OCI-LY7 (cell line): ENCODE measurements around the gene TTL. TPM values are rescaled to one million over a fixed set of nuclear protein-coding genes. Genes with fewer than 3 reads are reported as not detected.
"Not testable (repeated sequence)": the region's sequence is repeated elsewhere in the genome, so short reads cannot be mapped to it uniquely, and the experiment has no call there.

Source experiments
- BruUV-seq: library from RNA; stranded (reverse); fragments of 400-500 nt; replicated peaks from 2 replicates; lab custom pipeline; 2021; lab: Mats Ljungman, UMichigan
- CTCF ChIA-PET: fragments of 300-600 bp; sonication (Branson Sonifier 250); formaldehyde crosslinking; loops from one replicate; lab custom pipeline; 2022; ENCODE audit warnings: antibody characterized with exemption; ENCODE audit not compliant: unreplicated experiment; lab: Charles Lee
- POLR2A ChIA-PET: fragments of 300-600 bp; sonication (Branson Sonifier 250); formaldehyde crosslinking; loops from one replicate; lab custom pipeline; 2022; ENCODE audit warnings: antibody characterized with exemption; lab: Charles Lee
- DNase-seq: peaks from one replicate; pipeline ENCODE4 v3.0.0-alpha.2; 2015; ENCODE audit warnings: low spot score
- H2AFZ ChIP-seq: fragments of 200-600 bp; sonication (generic), shearing (Covaris generic); 2 replicates; pipeline ENCODE4 v1.6.1; 2014; ENCODE audit warnings: mild to moderate bottlenecking, antibody characterized with exemption, low read length, moderate library complexity
- H3K27ac ChIP-seq: fragments of 200-600 bp; sonication (generic); 2 replicates; pipeline ENCODE4 v1.5.1; 2014; ENCODE audit warnings: mixed run types, low read depth, mild to moderate bottlenecking, moderate library complexity, low read length, inconsistent platforms; ENCODE audit not compliant: poor library complexity, severe bottlenecking
- H3K36me3 ChIP-seq: fragments of 200-600 bp; sonication (generic); 2 replicates; pipeline ENCODE4 v1.6.1; 2014; ENCODE audit warnings: mild to moderate bottlenecking, antibody characterized with exemption, low read length, moderate library complexity, mixed read lengths; ENCODE audit not compliant: insufficient read depth
- H3K4me1 ChIP-seq: fragments of 200-600 bp; sonication (generic); 2 replicates; pipeline ENCODE4 v1.5.1; 2014; ENCODE audit warnings: mild to moderate bottlenecking, low read length; ENCODE audit not compliant: insufficient read depth, poor library complexity, severe bottlenecking
- H3K4me2 ChIP-seq: fragments of 200-600 bp; sonication (generic); 2 replicates; pipeline ENCODE4 v1.6.1; 2014; ENCODE audit warnings: mild to moderate bottlenecking, low read length
- H3K4me3 ChIP-seq: fragments of 200-600 bp; sonication (generic); 2 replicates; pipeline ENCODE4 v1.5.1; 2014; ENCODE audit warnings: mild to moderate bottlenecking, low read depth, low read length; ENCODE audit not compliant: poor library complexity, severe bottlenecking
- H3K79me2 ChIP-seq: fragments of 200-600 bp; sonication (generic); 2 replicates; pipeline ENCODE4 v1.6.1; 2016; ENCODE audit warnings: low read depth, mild to moderate bottlenecking, low read length, moderate library complexity, mixed read lengths; ENCODE audit not compliant: insufficient read depth
- H3K9me2 ChIP-seq: fragments of 200-600 bp; sonication (generic); 2 replicates; pipeline ENCODE4 v1.6.1; 2016; ENCODE audit warnings: mild to moderate bottlenecking, low read length, mixed read lengths; ENCODE audit not compliant: insufficient read depth
- H3K9me3 ChIP-seq: fragments of 200-600 bp; sonication (generic); 2 replicates; pipeline ENCODE4 v1.6.1; 2014; ENCODE audit warnings: mild to moderate bottlenecking, mixed run types, low read length, mixed read lengths
- H4K20me1 ChIP-seq: fragments of 200-600 bp; sonication (generic); 2 replicates; pipeline ENCODE4 v1.6.1; 2014; ENCODE audit warnings: mild to moderate bottlenecking, antibody characterized with exemption, low read length, moderate library complexity, mixed read lengths; ENCODE audit not compliant: insufficient read depth
- intact Hi-C: fragments of 100-400 bp; cut with micrococcal nuclease; formaldehyde crosslinking; loops from one replicate; pipeline ENCODE4 v1.10.0; 2022; ENCODE audit not compliant: unreplicated experiment
- total RNA-seq, 2 experiments: library from RNA; depleted of rRNA in 1 of 2; stranded (reverse); fragments of >200 nt in 1 of 2; shearing (Covaris generic) in 1 of 2; gene quantifications; 2 replicates each; pipeline ENCODE4 v1.2.3, GENCODE V29; 2014 to 2022

TTL gene
- total RNA-seq, 2 experiments from 2014 or later, result 27.1 to 45.1 TPM

- CTCF ChIA-PET, H2AFZ ChIP-seq, POLR2A ChIA-PET, H3K4me3 ChIP-seq, H3K36me3 ChIP-seq, H4K20me1 ChIP-seq, H3K4me2 ChIP-seq, H3K9me2 ChIP-seq, BruUV-seq, intact Hi-C loops, H3K27ac ChIP-seq, DNase-seq, H3K4me1 ChIP-seq, H3K79me2 ChIP-seq, H3K9me3 ChIP-seq: not testable (repeated sequence)
Measured at GRCh38 chr2:112436993-112437392, 45.0 kb upstream of the TTL start.

DNA sequence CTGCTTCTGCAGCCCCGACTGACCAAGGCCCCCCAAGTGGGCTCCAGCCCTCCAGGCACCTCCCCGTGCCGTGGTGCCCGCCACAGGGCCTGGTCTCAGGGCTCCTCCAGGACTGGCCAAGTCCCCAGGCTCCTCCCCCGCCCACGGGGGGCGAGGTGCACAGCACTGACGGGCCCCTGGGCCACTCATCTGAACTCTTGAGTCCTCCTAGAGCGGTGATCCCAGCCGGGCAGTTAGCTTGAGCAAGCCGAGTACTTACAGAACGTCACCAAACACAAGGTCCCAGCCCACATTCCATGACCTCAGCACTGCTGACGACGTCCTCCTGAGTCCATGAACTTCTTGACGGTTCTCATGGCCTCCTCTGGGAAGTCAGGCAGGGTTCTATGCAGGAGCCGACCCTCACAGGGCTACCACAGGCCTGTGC is 44.5 kb upstream of the TTL start:
- H3K9me3 ChIP-seq, H4K20me1 ChIP-seq, H3K4me2 ChIP-seq, H3K4me3 ChIP-seq, BruUV-seq, DNase-seq, intact Hi-C loops, H3K36me3 ChIP-seq, H3K9me2 ChIP-seq, H3K4me1 ChIP-seq, H3K79me2 ChIP-seq, H3K27ac ChIP-seq, CTCF ChIA-PET, H2AFZ ChIP-seq, POLR2A ChIA-PET: not testable (repeated sequence)

DNA sequence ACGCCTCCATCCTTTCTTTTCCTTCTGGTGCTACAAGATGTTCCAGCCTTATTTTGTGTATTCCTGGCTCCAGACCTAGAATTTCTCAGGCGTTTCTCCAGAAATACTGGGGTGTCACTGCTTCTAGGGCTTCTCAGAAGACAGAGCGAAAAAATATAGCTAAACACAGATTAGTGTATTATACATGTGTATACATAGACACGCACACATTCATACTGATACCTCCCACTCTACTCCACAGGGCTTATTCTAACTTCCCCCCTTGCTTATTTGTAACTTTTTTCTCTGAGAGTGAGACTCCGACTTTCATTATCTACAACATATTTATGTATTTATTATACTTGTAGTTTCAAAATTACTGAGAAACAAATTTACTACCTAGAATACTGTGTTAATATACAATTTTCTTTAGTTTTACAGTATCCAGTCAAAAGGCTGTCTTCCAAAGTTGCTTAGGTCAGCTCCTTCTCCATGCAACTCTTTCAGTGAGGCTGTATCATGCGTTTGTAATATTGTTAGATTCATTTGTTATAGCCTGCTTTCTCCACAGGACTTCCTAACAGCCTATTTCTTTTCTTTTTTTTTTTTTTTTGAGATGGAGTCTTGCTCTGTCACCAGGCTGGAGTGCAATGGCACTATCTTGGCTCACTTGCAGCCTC is 43.2 kb upstream of the TTL start:
- H3K79me2 ChIP-seq, DNase-seq, BruUV-seq, POLR2A ChIA-PET, CTCF ChIA-PET, H3K4me2 ChIP-seq, H3K4me1 ChIP-seq, H3K36me3 ChIP-seq, intact Hi-C loops, H4K20me1 ChIP-seq, H3K4me3 ChIP-seq, H3K9me2 ChIP-seq, H3K9me3 ChIP-seq, H2AFZ ChIP-seq, H3K27ac ChIP-seq: not testable (repeated sequence)

DNA sequence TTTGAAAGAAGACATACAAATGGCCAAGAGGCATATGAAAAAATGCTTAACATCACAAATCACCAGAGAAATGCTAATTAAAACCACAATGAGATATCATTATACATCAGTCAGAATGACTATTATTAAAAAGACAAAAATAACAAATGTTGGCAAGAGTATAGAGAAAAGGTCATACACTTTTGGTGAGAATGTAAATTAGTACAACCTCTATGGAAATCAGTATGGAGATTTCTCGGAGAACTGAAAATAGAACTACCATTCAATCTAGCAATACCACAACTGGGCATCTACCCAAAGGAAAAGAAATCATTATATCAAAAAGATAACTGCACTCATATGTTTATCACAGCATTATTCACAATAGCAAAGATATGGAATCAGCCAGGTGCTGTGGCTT is 37.7 kb upstream of the TTL start:
- DNase-seq, CTCF ChIA-PET, H3K27ac ChIP-seq, H3K4me3 ChIP-seq, intact Hi-C loops, BruUV-seq, H2AFZ ChIP-seq, H3K36me3 ChIP-seq, H3K4me2 ChIP-seq, H4K20me1 ChIP-seq, H3K9me2 ChIP-seq, H3K79me2 ChIP-seq, H3K9me3 ChIP-seq, H3K4me1 ChIP-seq, POLR2A ChIA-PET: not testable (repeated sequence)
